Measurements from ENCODE around the gene CARNS1.
"Not testable (repeated sequence)": the region's sequence is repeated elsewhere in the genome, so short reads cannot be mapped to it uniquely, and the experiment has no call there.

The CARNS1 gene

GRCh38 chr11:67411785-67412152 lies 3.7 kb upstream of the CARNS1 start:
- FAIRE-seq = no peak

- no peak for FAIRE-seq
These were observed 2.8 kb upstream of the CARNS1 start for GRCh38 chr11:67412495-67413179.

- no peak for FAIRE-seq
These were observed 2.1 kb upstream of the CARNS1 start for GRCh38 chr11:67413266-67413849.

- FAIRE-seq = no peak
These were observed 1.2 kb downstream of the CARNS1 start for GRCh38 chr11:67416416-67417335.

GRCh38 chr11:67417425-67417824 lies 1.9 kb downstream of the CARNS1 start:
- no peak for FAIRE-seq

GRCh38 chr11:67418476-67419281 lies 3.2 kb downstream of the CARNS1 start:
- no peak for FAIRE-seq

GRCh38 chr11:67419325-67420049 lies 4.0 kb downstream of the CARNS1 start:
- no peak for FAIRE-seq

- FAIRE-seq = no peak
These were observed 4.7 kb downstream of the CARNS1 start for GRCh38 chr11:67420147-67420645.

GRCh38 chr11:67420646-67421429 lies 5.4 kb downstream of the CARNS1 start:
- FAIRE-seq = no peak

GRCh38 chr11:67421430-67422031 lies 6.1 kb downstream of the CARNS1 start:
- no peak for FAIRE-seq

GRCh38 chr11:67422891-67423290 lies 7.4 kb downstream of the CARNS1 start:
- no peak for FAIRE-seq

- FAIRE-seq = no peak
These were observed 8.0 kb downstream of the CARNS1 start for GRCh38 chr11:67423466-67423865.

- no peak for FAIRE-seq
These were observed 8.6 kb downstream of the CARNS1 start for GRCh38 chr11:67423891-67424613.

GRCh38 chr11:67427364-67427859 lies 11.9 kb downstream of the CARNS1 start:
- not testable (repeated sequence) for FAIRE-seq

GRCh38 chr11:67428052-67429001 lies 12.8 kb downstream of the CARNS1 start, which contains the start of gene RPS6KB2:
RPS6KB2 (plus strand) TSS chr11:67428494; CDS start chr11:67428546, 52 bp downstream.
- FAIRE-seq = peak; percentile 71

- no peak for FAIRE-seq
These were observed 13.7 kb downstream of the CARNS1 start for GRCh38 chr11:67429038-67429668.

GRCh38 chr11:67429722-67430121 lies 14.2 kb downstream of the CARNS1 start:
- FAIRE-seq = no peak
